ENCODE measurements around the gene NKPD1. TPM values are rescaled to one million over a fixed set of nuclear protein-coding genes. Genes with fewer than 3 reads are reported as not detected.
A peak's percentile ranks its signal among the peaks of the same experiment; 100 is the strongest.

NKPD1 gene
- total and polyA plus RNA-seq, 2 experiments from 2014 or later, result 2.9 to 3.3 TPM

DNA sequence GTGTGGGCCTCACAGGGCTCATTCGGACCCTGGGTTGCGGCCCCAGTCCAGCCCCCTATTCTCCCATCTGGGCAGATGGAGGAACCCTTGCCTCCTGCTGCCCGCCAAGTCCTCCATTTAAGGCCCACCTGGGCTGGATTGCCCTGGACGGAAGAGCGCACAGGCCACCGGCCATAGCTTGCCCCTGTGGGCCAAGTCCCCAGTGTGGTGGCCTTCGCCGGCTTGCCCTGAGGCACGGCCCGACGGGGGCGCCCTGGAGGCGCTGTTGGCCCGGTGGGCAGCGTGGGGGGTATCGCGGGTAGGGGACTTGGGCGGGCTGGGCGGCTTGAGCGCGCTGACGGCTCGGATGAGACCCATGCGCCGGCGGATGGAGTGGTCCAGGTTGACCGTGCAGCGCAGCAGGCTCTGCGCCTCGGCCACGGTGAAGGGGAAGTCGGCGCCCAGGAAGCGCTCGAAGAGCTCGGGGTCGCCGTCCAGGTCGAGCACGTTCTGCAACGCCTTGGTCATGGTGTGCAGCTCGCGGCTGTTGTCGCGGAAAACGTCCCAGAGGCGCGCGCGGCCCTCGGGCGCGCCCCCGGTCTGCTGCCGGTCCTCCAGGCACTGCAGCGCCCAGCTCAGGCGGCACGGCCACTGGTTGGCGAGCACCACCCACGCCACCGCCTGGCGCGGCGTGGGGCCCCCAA lies 8.8 kb downstream of the NKPD1 start:
- no peaks in the 10 kb centered on the region for H3K9me3 ChIP-seq (ENCODE audit: low read depth)
- peaks cover 32% of the 10 kb centered on the region for H3K27me3 ChIP-seq
- H3K27ac ChIP-seq, result no peak overlapping the region
- no peaks in the 10 kb centered on the region for H3K36me3 ChIP-seq
- DNase-seq (ENCODE audit: low read depth in 1 of 2, low spot score in 1 of 2), result no peak
- TF ChIP-seq, protein P1, sequence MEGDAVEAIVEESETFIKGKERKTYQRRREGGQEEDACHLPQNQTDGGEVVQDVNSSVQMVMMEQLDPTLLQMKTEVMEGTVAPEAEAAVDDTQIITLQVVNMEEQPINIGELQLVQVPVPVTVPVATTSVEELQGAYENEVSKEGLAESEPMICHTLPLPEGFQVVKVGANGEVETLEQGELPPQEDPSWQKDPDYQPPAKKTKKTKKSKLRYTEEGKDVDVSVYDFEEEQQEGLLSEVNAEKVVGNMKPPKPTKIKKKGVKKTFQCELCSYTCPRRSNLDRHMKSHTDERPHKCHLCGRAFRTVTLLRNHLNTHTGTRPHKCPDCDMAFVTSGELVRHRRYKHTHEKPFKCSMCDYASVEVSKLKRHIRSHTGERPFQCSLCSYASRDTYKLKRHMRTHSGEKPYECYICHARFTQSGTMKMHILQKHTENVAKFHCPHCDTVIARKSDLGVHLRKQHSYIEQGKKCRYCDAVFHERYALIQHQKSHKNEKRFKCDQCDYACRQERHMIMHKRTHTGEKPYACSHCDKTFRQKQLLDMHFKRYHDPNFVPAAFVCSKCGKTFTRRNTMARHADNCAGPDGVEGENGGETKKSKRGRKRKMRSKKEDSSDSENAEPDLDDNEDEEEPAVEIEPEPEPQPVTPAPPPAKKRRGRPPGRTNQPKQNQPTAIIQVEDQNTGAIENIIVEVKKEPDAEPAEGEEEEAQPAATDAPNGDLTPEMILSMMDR (IDR thresholded peaks at IDR 0.05; ENCODE audit: low read depth, low read length), result no peak
- no peak overlapping the region for H3K4me3 ChIP-seq
- H3K4me1 ChIP-seq (ENCODE audit: low read depth), result peaks cover 15% of the 10 kb centered on the region

DNA sequence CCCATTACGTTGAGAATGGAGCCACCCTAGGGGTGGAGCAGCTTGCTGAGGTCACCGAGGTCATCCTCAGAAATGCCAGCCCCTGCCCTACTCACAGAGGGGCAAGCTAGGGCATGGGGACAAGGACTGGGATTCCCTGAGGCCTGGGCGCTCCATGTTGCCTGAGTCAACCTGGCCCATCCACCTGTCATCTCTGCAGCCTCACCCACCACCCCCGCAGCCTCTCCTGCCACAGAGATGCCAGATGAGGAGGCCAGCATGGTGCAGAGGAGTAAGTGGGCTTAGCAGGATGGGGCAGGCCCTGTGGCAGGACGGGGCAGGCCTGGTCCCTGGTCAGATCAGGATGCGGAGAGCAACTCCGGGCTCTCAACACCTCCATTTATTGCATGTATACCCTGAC lies 9.5 kb downstream of the NKPD1 start:
- H3K36me3 ChIP-seq, result no peaks in the 10 kb centered on the region
- peaks cover 32% of the 10 kb centered on the region for H3K27me3 ChIP-seq
- no peak for DNase-seq (ENCODE audit: low read depth in 1 of 2, low spot score in 1 of 2)
- H3K9me3 ChIP-seq (ENCODE audit: low read depth), result no peaks in the 10 kb centered on the region
- H3K4me1 ChIP-seq (ENCODE audit: low read depth), result peaks cover 15% of the 10 kb centered on the region
- no peak overlapping the region for H3K4me3 ChIP-seq
- H3K27ac ChIP-seq, result no peak overlapping the region
- TF ChIP-seq, protein P1 (IDR thresholded peaks at IDR 0.05; ENCODE audit: low read depth, low read length), result no peak

DNA sequence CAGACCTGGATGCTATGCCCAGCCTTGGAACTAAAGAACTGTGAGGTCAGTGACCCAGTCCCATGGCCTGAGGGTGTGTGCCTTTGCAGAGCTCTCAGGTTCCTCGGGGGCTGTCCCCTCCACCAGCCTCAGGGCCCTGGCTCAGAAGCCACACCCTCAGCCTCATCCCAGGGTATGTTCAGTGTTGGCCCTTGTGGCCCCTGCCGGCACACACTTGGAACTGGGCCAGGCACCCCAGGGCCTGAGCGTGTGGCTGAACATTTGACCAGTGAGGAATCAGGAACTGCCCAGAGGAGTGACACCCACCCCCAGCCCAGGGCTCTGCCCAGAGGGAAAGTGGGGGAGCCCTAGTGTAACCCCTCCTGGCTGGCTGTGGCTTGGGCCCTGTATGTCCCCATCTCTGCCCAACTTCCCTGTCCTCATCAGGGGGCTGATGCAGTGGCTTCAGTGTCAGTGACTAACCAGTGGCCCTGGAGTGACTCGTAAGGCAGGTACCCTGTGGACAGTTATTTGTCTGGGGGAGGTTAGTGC lies 10.0 kb downstream of the NKPD1 start:
- no peak for DNase-seq (ENCODE audit: low read depth in 1 of 2, low spot score in 1 of 2)
- TF ChIP-seq, protein P1 (IDR thresholded peaks at IDR 0.05; ENCODE audit: low read depth, low read length), result no peak
- H3K27me3 ChIP-seq, result peaks cover 32% of the 10 kb centered on the region
- H3K4me1 ChIP-seq (ENCODE audit: low read depth), result peaks cover 15% of the 10 kb centered on the region
- H3K27ac ChIP-seq, result no peak overlapping the region
- H3K9me3 ChIP-seq (ENCODE audit: low read depth), result no peaks in the 10 kb centered on the region
- H3K4me3 ChIP-seq, result no peak overlapping the region
- H3K36me3 ChIP-seq, result no peaks in the 10 kb centered on the region

DNA sequence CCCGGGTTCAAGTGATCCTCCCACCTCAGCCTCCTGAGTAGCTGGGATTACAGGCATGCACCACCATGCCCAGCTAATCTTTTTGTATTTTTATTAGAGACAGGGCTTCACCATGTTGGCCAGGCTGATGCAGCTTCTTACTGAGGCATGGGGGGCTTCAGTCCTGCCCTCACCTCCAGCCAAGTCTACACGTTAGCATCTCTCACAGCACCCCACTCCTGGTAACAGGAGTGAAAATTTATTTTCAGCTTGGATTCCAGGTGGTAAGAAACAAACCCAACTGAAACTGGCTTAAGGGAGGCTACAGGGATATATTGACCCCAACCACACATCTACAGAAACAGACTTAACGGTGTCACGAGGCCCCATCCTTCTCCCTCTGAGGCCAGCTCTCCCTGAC lies 10.6 kb downstream of the NKPD1 start:
- no peaks in the 10 kb centered on the region for H3K9me3 ChIP-seq (ENCODE audit: low read depth)
- peaks cover 15% of the 10 kb centered on the region for H3K4me1 ChIP-seq (ENCODE audit: low read depth)
- peaks cover 32% of the 10 kb centered on the region for H3K27me3 ChIP-seq
- no peaks in the 10 kb centered on the region for H3K36me3 ChIP-seq
- peak overlapping the region; percentile 76 for H3K27ac ChIP-seq
- H3K4me3 ChIP-seq, result no peak overlapping the region
- no peak for DNase-seq (ENCODE audit: low read depth in 1 of 2, low spot score in 1 of 2)
- TF ChIP-seq, protein P1 (IDR thresholded peaks at IDR 0.05; ENCODE audit: low read depth, low read length), result no peak

DNA sequence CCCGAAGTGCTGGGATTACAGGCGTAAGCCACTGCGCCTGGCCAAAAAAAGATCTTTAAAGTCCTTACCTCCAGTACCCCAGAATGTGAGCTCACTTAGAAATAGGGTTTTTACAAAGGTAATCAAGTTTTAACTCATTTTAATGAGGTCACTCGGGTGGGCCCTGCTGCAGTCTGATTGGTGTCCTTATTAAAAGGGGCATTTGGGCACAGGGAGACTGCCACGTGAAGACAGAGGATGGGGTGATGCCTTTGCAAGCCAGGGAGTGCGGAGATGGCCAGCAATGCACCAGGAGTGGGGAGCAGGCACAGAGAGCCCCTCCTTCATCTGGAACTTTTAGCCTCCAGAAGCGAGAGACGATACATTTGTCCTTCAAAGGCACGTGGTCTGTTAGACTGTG lies 11.7 kb downstream of the NKPD1 start:
- Histone ChIP-seq H3K9me3 (ENCODE audit: low read depth) (no peaks in the 10 kb centered on the region), H3K4me1 (ENCODE audit: low read depth) (peaks cover 15% of the 10 kb centered on the region), H3K27me3 (peaks cover 28% of the 10 kb centered on the region), H3K27ac (peak overlapping the region; percentile 76), H3K36me3 (no peaks in the 10 kb centered on the region), H3K4me3 (no peak overlapping the region)
- no peak for DNase-seq (ENCODE audit: low read depth in 1 of 2, low spot score in 1 of 2)
- TF ChIP-seq, protein P1 (IDR thresholded peaks at IDR 0.05; ENCODE audit: low read depth, low read length), result no peak
